Measurements from ENCODE around the gene IGFBP4. TPM values are rescaled to one million over a fixed set of nuclear protein-coding genes. Genes with fewer than 3 reads are reported as not detected.

The IGFBP4 gene
- total RNA-seq, 1 donor from 2014 or later = 56.7 TPM

DNA sequence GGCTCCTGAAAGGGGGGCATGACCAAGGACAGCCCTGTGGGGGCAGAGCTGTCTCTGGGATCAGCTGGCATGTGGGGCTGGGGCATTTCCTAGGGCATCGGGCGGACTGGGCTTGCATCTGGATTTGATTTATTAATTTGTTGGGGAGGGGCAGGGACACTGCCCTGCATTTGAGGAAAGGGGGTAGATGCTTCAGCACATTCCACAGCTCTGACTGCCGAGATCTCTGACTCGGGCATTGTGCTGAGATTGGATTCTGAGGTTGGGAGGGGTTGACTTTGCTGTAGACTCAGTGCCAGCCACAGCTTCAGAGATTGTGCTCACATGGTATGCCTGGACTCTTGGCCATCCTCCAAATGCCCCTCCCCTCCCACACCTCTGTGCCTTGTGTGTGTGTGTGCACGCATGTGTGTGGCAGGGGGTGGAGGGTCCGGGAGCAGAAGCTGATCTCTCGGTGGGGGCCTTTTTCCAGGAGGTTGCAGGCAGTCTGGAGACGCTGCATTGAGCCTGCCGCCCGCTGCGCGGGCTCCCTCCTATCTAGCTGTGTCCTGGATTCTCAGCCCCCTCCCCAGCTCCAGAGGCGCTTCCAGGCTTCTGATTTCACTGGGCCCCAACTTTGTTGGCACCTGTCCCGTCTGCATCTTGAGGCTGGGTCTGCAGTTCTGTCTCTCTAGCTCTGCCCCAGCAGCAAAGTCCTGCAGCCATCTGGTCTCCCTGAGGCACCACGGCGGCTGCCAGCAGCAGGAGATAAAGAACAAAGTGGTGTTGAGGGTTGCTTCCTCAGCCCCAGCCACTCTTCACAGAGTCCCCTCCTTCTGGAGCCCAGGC lies 14.9 kb downstream of the IGFBP4 start:
- Mint-ChIP-seq H3K27ac (ENCODE audit: unreplicated experiment) (peak overlapping the region; percentile 43), H3K27me3 (ENCODE audit: low read depth) (no peaks in the 10 kb centered on the region), H3K9me3 (no peaks in the 10 kb centered on the region), H3K36me3 (ENCODE audit: low read depth) (peaks cover 3% of the 10 kb centered on the region), H3K4me1 (peaks cover 34% of the 10 kb centered on the region), H3K4me3 (no peak overlapping the region)
- no peak for DNase-seq (ENCODE audit: low read depth, low spot score)
- TF ChIP-seq, protein P1, sequence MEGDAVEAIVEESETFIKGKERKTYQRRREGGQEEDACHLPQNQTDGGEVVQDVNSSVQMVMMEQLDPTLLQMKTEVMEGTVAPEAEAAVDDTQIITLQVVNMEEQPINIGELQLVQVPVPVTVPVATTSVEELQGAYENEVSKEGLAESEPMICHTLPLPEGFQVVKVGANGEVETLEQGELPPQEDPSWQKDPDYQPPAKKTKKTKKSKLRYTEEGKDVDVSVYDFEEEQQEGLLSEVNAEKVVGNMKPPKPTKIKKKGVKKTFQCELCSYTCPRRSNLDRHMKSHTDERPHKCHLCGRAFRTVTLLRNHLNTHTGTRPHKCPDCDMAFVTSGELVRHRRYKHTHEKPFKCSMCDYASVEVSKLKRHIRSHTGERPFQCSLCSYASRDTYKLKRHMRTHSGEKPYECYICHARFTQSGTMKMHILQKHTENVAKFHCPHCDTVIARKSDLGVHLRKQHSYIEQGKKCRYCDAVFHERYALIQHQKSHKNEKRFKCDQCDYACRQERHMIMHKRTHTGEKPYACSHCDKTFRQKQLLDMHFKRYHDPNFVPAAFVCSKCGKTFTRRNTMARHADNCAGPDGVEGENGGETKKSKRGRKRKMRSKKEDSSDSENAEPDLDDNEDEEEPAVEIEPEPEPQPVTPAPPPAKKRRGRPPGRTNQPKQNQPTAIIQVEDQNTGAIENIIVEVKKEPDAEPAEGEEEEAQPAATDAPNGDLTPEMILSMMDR (conservative IDR thresholded peaks at IDR 0.05) = no peak

DNA sequence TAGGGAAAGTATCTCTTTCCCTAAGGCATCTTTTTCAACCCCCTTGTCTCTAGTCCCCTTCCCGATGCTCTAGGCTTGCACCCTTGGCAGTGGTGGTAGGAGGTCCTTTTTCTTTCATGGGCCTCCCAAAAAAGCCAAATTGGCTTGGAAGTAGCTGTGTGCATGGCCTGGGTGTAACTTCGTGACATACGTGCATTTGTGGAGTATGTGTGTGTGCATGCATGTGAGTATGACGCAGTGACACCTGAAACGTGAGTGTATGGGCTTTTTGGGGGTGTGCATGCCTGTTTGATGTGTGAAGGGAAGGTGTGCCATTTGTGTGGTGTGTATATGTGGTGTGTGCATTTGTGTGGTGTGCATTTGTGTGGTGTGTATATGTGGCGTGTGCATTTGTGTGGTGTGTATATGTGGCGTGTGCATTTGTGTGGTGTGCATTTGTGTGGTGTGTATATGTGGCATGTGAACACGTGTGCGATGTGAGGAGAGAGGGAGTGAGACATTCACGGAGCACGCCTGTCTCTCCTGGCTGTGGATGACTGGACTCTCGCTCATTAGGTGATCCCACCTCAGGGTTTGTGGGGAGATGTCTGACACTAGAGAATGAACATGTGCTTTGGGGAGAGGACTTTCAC lies 15.7 kb downstream of the IGFBP4 start:
- no peak for DNase-seq (ENCODE audit: low read depth, low spot score)
- TF ChIP-seq, protein P1 (conservative IDR thresholded peaks at IDR 0.05) = no peak
- H3K36me3 Mint-ChIP-seq (ENCODE audit: low read depth) = peaks cover 3% of the 10 kb centered on the region
- H3K27me3 Mint-ChIP-seq (ENCODE audit: low read depth) = no peaks in the 10 kb centered on the region
- no peaks in the 10 kb centered on the region for H3K9me3 Mint-ChIP-seq
- no peak overlapping the region for H3K4me3 Mint-ChIP-seq
- H3K27ac Mint-ChIP-seq (ENCODE audit: unreplicated experiment) = peak overlapping the region; percentile 69
- peaks cover 37% of the 10 kb centered on the region for H3K4me1 Mint-ChIP-seq

DNA sequence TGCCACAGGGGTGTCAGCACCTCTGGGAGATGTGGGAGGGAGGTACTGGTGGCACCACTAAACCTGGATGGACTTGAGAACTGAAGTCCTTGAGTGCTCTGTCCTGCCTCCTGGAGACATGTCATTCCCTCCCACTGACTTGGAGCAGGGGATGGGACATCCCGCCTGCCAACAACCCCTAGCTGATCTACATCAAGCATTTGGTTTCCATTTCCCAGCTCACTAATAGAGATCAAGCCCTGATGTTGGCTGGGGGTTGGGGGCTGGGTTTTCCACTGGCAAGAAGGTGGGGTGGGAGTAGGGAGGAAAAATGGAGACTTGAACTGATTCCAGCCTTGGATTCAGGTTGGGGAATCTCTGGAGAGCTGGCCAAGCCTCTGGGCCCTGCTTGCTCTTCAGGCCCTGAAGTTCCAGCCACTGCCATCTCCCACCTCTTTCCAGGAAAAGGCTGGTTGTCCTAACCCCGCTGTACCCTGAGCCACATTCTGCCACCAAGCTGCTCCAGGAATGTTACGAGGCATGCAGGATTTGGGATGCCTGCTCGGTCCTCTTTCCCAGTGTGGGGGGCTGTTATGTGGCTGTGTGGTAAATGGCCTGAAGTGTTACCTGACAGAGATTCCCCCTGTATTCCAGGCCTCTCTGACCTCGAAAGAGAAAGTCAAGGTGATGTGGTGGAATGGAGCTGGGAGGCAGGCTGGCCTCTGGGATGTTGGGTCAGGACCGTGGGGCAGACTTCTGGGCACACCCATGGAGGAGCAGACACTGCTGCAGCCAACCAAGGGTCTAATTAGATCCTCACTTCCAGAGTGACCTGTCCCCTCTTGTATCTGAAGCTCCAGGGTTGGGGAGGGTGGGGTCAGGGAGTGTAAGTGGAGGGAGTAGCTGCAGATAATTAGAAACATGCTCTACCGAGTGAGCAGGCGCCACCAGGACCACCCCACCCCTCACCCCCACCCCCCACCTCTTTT lies 16.7 kb downstream of the IGFBP4 start:
- Mint-ChIP-seq H3K4me3 (no peak overlapping the region), H3K9me3 (no peaks in the 10 kb centered on the region), H3K4me1 (peaks cover 40% of the 10 kb centered on the region), H3K36me3 (ENCODE audit: low read depth) (peaks cover 3% of the 10 kb centered on the region), H3K27me3 (ENCODE audit: low read depth) (no peaks in the 10 kb centered on the region), H3K27ac (ENCODE audit: unreplicated experiment) (no peak overlapping the region)
- DNase-seq (ENCODE audit: low read depth, low spot score) = no peak
- TF ChIP-seq, protein P1 (conservative IDR thresholded peaks at IDR 0.05) = no peak

DNA sequence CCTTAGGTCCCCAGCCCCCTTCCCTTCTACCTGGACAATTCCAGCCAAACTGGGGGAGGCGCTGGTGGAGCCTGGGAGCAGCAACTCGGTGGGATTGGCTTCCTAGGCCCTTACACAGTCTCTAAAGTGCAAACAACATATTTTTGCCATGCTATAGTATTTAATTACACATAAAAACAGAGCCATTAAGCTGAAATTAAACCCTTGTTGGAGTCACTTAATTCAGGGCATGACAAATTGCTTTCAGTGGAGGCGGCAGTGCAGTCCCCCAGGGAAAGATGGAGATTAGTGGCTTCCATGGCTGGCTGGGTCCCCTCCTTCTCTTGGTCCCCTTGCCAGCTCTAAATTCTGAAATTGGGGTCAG lies 17.3 kb downstream of the IGFBP4 start:
- no peak overlapping the region for H3K27ac Mint-ChIP-seq (ENCODE audit: unreplicated experiment)
- TF ChIP-seq, protein P1 (conservative IDR thresholded peaks at IDR 0.05) = no peak
- H3K36me3 Mint-ChIP-seq (ENCODE audit: low read depth) = peaks cover 3% of the 10 kb centered on the region
- no peak for DNase-seq (ENCODE audit: low read depth, low spot score)
- peaks cover 41% of the 10 kb centered on the region for H3K4me1 Mint-ChIP-seq
- H3K4me3 Mint-ChIP-seq = no peak overlapping the region
- H3K9me3 Mint-ChIP-seq = no peaks in the 10 kb centered on the region
- H3K27me3 Mint-ChIP-seq (ENCODE audit: low read depth) = no peaks in the 10 kb centered on the region

DNA sequence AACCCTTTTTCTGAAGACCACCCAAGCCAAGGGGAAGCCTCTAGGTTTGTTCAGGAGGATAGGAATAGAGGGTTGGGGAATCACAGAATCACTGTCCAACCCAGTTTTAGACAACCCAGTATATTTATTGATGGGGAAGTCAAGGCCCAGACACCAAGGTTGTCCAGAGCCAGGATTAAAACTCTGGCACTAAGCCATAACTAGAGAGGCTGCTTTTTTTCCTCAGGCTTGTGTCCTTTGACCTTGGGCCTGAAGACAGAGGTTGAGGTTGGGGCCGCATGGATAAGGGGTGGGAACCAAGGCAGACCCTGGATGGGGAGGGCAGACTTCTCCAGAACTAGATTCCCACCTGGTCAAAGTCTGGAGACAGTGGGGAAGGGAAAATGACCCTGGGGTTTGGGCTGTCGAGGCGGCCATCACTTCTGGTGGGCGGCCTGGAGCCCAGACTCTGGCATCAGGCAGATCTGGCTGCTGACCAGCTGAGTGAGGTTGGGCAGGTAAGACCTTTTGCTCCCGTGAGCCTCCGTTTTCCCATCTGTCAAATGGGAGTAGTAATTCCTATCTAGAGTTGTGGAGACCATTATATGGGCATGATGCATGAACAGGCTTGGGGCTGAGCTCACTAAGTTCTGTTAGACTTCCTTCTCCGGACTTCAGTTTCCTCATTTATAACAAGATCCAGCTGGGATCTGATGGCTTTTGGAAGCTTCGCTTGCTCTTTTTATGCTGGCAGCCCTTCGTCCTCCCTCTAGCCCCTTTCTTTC lies 17.9 kb downstream of the IGFBP4 start:
- no peaks in the 10 kb centered on the region for H3K36me3 Mint-ChIP-seq (ENCODE audit: low read depth)
- TF ChIP-seq, protein P1 (conservative IDR thresholded peaks at IDR 0.05) = no peak
- peaks cover 41% of the 10 kb centered on the region for H3K4me1 Mint-ChIP-seq
- no peak overlapping the region for H3K27ac Mint-ChIP-seq (ENCODE audit: unreplicated experiment)
- H3K9me3 Mint-ChIP-seq = no peaks in the 10 kb centered on the region
- DNase-seq (ENCODE audit: low read depth, low spot score) = no peak
- no peaks in the 10 kb centered on the region for H3K27me3 Mint-ChIP-seq (ENCODE audit: low read depth)
- no peak overlapping the region for H3K4me3 Mint-ChIP-seq

Data from neural crest cell (in vitro differentiated cells).